IPS-20b (cell line): ENCODE data around the gene PFKP.

Experiments used
- H3K27ac ChIP-seq: one replicate; pipeline ENCODE4 v1.5.1; 2013; ENCODE audit warnings: low read length
- H3K27me3 ChIP-seq: 2 replicates; pipeline ENCODE4 v1.6.1; 2013; ENCODE audit warnings: mild to moderate bottlenecking, low read length, inconsistent platforms; ENCODE audit not compliant: insufficient read depth
- H3K36me3 ChIP-seq: 2 replicates; pipeline ENCODE4 v1.6.1; 2013; ENCODE audit warnings: low read depth, mild to moderate bottlenecking, inconsistent platforms, low read length, moderate library complexity; ENCODE audit not compliant: insufficient read depth
- H3K4me1 ChIP-seq: 2 replicates; pipeline ENCODE4 v1.6.1; 2013; ENCODE audit warnings: mild to moderate bottlenecking, control low read depth, inconsistent platforms, low read length, moderate library complexity; ENCODE audit not compliant: insufficient read depth
- H3K4me3 ChIP-seq: 2 replicates; pipeline ENCODE4 v1.5.1; 2013; ENCODE audit warnings: mild to moderate bottlenecking, low read length, inconsistent platforms
- H3K9ac ChIP-seq: 2 replicates; pipeline ENCODE4 v1.6.1; 2013; ENCODE audit warnings: low read depth, mild to moderate bottlenecking, inconsistent platforms, low read length, moderate library complexity
- H3K9me3 ChIP-seq: 2 replicates; pipeline ENCODE4 v1.6.1; 2013; ENCODE audit warnings: mild to moderate bottlenecking, low read depth, low read length, inconsistent platforms; ENCODE audit not compliant: insufficient read depth

Gene PFKP

DNA sequence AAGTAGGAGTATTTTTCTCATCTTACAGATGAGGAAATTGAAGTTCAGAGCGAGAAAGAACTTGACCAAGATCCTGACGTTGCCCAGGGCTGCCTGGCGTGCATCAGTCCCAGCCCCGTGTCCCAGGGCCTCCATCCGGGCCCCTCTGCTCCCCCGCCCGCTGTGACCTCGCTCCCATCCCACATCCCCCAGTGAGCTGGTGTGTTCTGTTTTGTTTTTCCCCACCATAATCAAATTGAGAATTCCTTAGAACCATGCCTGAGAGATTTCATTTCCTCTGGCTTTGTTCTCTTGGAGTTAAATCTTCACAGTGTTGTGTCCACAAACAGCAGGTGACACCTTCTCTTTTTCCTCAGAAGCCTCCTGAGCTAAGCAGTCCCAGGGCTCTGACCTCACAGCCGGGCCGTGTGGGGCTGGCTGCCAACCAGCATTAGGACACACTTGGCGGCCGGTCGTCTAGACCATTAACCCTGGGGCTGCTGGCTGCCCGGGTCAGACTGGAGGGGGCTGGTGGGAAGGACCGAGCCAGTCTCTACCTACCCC lies 44.3 kb downstream of the PFKP start:
- Histone ChIP-seq H3K36me3 (peaks cover 93% of the 10 kb centered on the region), H3K9ac (no peak overlapping the region), H3K4me1 (no peaks in the 10 kb centered on the region), H3K4me3 (no peak overlapping the region), H3K27me3 (no peaks in the 10 kb centered on the region), H3K9me3 (no peaks in the 10 kb centered on the region), H3K27ac (no peak overlapping the region)

DNA sequence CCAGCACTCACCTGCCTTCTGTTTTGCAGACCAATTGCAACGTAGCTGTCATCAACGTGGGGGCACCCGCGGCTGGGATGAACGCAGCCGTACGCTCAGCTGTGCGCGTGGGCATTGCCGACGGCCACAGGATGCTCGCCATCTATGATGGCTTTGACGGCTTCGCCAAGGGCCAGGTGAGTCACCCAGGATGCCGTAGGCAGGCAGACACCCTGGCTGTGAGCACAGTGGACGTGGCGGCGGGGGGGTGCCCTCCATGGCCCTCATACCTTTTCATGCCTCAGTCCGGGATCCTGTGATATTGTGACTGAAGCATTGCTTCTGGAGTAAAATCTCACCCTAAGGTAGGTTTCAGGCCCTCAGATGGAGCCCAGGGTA lies 46.0 kb downstream of the PFKP start:
- H3K36me3 ChIP-seq: peaks cover 91% of the 10 kb centered on the region
- no peaks in the 10 kb centered on the region for H3K4me1 ChIP-seq
- no peaks in the 10 kb centered on the region for H3K9me3 ChIP-seq
- no peaks in the 10 kb centered on the region for H3K27me3 ChIP-seq
- no peak overlapping the region for H3K9ac ChIP-seq
- H3K27ac ChIP-seq: no peak overlapping the region
- H3K4me3 ChIP-seq: no peak overlapping the region

DNA sequence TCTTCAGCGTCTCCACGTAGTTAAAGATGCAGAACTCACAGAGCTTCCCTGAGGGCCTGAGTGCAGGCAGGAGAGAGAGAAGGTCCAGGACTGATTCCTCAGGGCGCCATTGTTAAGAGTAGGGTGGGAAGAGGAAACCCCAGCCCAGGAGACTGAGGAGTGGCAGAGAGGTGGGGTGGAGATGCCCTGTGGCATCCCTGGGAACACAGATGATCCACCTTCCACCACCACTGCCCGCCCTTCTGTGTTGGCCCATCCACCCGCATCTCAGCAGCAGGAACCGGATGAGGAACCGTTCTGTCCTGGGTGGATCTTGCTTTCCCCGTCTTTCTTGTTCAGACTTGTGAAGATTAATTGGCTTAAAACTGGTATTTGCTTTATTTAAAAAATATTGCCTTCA lies 48.3 kb downstream of the PFKP start:
- Histone ChIP-seq H3K27me3 (no peaks in the 10 kb centered on the region), H3K27ac (no peak overlapping the region), H3K9me3 (no peaks in the 10 kb centered on the region), H3K4me3 (no peak overlapping the region), H3K4me1 (no peaks in the 10 kb centered on the region), H3K9ac (no peak overlapping the region), H3K36me3 (peaks cover 88% of the 10 kb centered on the region)

DNA sequence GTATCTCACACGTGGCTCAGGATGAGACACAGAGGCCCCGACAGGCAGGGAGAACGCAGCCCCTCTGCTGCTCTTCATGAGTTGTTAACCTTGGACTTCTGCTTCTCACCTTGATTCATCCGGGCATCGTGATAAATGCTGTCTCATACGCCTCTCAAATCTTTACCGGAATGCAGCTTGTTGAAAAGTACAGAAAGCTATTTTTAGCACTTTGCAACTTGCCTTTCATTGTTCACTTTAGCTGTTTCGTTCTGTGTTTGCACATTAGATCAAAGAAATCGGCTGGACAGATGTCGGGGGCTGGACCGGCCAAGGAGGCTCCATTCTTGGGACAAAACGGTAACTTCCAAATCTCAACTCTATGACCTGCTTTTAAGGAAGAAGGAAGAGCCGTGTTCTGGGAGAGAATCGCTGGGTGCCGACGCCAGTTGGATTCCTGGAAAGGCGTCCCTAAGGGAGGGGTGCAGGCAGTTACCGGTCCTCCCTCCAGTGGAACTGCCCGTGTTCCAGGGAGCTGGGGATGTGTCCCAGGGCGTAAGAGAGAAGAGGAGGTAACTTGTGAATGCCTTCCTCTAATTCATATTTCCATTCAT lies 49.3 kb downstream of the PFKP start:
- peaks cover 88% of the 10 kb centered on the region for H3K36me3 ChIP-seq

DNA sequence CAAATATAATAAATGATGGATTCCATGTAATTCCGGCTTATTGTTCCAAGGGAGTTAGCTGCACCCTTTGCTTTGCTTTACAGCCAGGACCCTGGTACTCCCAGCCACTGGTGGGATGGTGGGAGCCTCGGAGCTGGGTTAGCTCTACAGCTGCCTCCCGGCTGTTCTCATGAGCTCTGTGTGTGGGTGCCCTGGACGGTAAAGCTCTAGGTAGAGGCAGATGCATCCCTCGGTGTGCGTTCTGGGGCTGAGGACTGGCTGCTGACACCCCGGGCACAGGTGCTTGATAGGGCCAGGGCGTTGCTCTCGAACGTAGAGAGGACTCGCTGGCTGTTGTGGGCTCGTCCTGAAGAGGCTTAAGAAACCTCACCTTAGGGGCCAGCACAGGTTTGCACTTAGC lies 50.1 kb downstream of the PFKP start:
- peaks cover 87% of the 10 kb centered on the region for H3K36me3 ChIP-seq
- H3K27ac ChIP-seq: no peak overlapping the region
- no peak overlapping the region for H3K4me3 ChIP-seq
- no peaks in the 10 kb centered on the region for H3K27me3 ChIP-seq
- H3K9ac ChIP-seq: no peak overlapping the region
- H3K4me1 ChIP-seq: no peaks in the 10 kb centered on the region
- no peaks in the 10 kb centered on the region for H3K9me3 ChIP-seq

More for the DNA sequence above, 49.3 kb downstream of the PFKP start:
- no peaks in the 10 kb centered on the region for H3K4me1 ChIP-seq
- no peak overlapping the region for H3K9ac ChIP-seq
- no peak overlapping the region for H3K4me3 ChIP-seq
- no peaks in the 10 kb centered on the region for H3K9me3 ChIP-seq
- no peaks in the 10 kb centered on the region for H3K27me3 ChIP-seq
- no peak overlapping the region for H3K27ac ChIP-seq

DNA sequence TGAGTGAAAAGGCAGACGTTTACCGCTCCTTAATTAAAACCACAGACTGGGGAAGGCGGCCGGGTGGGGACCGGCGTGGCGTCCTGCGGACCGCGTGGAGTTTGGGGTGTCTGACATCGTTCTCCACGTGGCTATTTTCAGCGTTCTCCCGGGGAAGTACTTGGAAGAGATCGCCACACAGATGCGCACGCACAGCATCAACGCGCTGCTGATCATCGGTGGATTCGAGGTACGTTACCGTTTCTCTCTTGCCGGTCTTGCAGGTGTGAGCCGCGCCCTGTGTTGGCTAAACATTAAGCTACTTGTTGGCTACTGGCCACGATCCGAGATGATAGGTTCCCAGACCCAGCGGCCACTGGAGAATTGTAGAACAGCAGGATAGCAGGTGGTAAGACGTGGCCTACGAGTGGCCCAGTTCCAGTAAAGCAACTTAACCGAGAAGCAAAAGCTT lies 51.3 kb downstream of the PFKP start:
- Histone ChIP-seq H3K4me3 (no peak overlapping the region), H3K4me1 (no peaks in the 10 kb centered on the region), H3K36me3 (peaks cover 87% of the 10 kb centered on the region), H3K27me3 (no peaks in the 10 kb centered on the region), H3K9me3 (no peaks in the 10 kb centered on the region), H3K9ac (no peak overlapping the region), H3K27ac (no peak overlapping the region)

DNA sequence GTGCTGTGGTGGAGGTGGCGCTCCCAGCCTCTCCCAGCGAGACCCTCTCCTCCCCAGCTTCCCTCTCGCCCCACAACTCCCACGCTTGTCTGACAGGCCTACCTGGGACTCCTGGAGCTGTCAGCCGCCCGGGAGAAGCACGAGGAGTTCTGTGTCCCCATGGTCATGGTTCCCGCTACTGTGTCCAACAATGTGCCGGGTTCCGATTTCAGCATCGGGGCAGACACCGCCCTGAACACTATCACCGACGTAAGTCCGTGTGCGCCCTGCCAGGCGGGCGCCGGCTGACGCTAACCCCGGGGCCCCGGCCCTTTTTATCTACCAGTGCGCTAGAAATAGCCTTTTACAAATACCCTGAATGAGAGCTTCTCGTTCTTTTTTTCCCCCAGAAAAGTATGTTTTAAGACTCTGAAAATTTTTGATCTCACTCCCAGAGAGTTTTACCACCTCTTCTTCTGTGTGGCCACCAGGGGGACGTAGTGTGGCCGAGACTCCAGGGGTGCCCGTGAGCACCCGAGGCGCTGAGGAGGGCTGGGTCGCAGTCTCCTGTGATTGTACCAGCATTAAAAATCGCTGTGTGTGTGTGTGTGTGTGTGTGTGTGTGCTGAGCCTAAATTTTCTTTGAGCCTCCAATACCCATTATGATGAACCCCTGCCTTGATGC lies 52.6 kb downstream of the PFKP start:
- Histone ChIP-seq H3K9ac (no peak overlapping the region), H3K36me3 (peaks cover 88% of the 10 kb centered on the region), H3K27me3 (no peaks in the 10 kb centered on the region), H3K4me3 (no peak overlapping the region), H3K27ac (no peak overlapping the region), H3K4me1 (no peaks in the 10 kb centered on the region), H3K9me3 (no peaks in the 10 kb centered on the region)

DNA sequence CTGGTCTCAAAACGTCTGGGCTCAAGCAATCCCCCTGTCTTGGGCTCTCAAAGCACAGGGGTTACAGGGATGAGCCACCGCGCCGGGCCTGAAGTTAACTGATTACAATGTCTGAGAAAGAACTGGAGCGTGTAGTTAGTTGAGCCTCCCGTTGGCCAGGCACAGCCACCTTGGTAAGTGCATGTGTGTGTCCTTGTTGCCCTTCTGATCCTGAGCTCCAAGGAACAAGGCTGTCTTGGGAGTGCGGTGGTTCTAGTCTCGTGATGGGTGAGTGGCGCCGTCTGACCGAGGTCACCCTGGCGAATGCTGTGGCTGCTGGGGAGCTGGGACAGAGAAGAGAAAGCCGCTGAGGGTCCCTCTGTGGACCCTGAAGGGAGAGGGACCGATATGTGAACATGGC lies 54.7 kb downstream of the PFKP start:
- Histone ChIP-seq H3K4me1 (no peaks in the 10 kb centered on the region), H3K36me3 (peaks cover 86% of the 10 kb centered on the region), H3K9me3 (no peaks in the 10 kb centered on the region), H3K27me3 (no peaks in the 10 kb centered on the region), H3K27ac (no peak overlapping the region), H3K4me3 (no peak overlapping the region), H3K9ac (no peak overlapping the region)

DNA sequence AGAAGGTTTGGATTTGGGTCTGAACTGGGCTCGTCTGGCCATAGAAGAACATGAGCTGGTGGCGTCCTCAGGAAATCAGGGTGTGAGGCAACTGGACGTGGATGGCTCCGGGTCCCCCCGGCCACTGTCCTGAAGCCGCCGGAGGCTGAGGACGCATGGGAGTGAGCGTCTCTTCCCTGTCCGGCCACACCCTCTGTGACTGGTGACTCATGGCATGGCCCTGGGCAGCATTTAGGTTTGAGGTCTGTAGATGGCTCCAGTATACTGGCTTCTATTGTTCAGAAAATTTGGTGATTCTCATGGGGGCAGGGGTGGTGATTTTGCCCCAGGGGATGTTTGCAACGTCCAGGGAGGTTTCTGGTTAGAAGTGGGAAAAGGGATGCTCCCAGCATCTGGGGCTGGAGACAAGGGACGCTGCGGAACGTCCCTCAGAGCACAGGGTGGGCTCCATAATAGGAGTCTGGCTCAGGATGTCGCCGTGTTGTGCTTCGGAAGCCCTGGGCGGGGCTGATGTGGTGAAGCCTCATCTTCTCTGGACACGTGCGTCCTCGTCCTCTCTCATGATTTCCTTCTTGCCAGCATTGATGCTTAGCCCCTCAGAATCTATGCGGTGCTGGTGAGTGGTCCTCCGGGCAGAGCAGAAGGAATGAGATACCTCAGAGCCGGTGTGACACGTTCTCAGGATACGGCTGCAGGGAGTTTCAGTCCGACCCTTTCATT lies 55.3 kb downstream of the PFKP start:
- peaks cover 85% of the 10 kb centered on the region for H3K36me3 ChIP-seq
- H3K9ac ChIP-seq: no peak overlapping the region
- H3K9me3 ChIP-seq: no peaks in the 10 kb centered on the region
- no peaks in the 10 kb centered on the region for H3K27me3 ChIP-seq
- H3K4me1 ChIP-seq: no peaks in the 10 kb centered on the region
- H3K4me3 ChIP-seq: no peak overlapping the region
- H3K27ac ChIP-seq: no peak overlapping the region

DNA sequence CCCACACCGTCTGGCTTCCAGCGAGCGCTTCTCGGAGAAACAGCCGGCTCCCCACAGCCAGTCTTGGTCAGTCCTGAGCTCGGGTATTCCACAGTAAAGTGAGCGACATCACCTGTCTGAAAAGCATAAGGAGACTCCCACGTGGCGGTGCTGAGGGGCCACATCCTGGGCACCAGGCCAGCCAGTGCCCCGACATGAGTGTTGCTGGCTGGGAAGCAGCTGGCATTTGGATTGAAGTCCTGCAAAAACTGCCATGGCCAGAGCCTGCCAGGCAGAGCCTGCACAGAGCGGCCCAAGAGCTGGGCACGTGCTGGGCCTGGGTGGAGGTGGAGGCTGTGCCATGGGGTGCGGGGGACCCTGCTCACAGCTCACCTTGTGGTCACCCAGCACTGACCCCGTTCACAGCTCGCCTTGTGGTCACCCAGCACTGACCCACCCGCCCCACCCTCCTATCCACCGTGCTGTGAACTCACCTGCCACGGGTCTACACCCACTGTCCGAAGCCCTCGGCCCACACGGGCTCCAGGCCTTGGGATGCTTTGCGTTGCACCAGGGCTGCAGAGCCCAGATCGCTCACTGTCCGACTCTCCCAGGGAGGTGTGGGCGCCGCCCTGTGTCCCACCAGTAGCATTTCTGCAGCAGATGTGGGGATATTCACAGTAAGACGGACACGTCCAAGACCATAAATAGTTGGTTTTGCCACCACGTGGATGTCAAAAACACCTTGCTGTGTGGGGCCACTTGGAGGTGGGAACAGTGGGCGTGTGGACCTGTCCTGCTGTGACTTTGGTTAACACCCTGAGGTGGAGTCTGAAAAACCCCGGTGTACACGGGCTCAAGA lies 56.4 kb downstream of the PFKP start:
- H3K9ac ChIP-seq: no peak overlapping the region
- no peaks in the 10 kb centered on the region for H3K4me1 ChIP-seq
- no peak overlapping the region for H3K4me3 ChIP-seq
- no peaks in the 10 kb centered on the region for H3K9me3 ChIP-seq
- peaks cover 84% of the 10 kb centered on the region for H3K36me3 ChIP-seq
- no peak overlapping the region for H3K27ac ChIP-seq
- no peaks in the 10 kb centered on the region for H3K27me3 ChIP-seq

DNA sequence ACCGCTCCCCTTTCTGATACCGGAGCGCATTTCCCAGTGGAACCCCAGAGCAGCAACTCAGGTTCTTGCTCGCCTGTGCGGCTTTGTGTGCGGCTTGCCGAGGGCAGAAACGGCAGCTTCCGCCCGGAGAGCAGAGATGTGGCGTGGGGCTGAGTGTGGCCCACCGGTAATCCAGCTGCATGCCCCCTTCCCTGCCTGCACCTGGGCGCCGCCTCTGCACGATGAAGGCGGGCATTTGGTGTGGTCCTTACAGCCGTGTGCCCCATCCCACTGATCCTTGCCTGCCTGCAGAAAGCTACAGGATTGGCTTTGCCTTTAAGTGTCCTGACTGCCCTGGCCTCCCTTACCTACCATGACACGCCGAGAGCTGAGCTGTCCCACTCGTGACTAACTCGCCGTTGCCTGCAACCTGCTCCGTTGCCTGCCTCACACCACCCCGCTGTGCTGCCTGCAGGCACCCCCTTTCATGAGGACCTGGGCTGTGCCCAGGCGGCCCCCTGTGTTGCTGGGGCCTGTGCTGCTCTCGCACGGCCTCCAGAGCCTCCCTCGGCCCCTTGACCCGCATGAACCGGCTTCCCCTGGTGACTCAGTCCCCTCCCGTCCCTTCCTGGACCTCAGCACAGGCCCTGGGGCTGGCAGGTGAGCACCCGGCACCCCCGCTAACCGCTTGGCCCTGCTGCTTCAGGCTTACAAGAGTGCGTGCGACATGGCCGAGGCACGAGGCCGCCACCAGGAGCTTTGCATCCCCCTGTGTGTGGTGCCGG lies 57.2 kb downstream of the PFKP start:
- no peak overlapping the region for H3K27ac ChIP-seq
- H3K4me1 ChIP-seq: no peaks in the 10 kb centered on the region
- no peak overlapping the region for H3K9ac ChIP-seq
- no peak overlapping the region for H3K4me3 ChIP-seq
- peaks cover 86% of the 10 kb centered on the region for H3K36me3 ChIP-seq
- no peaks in the 10 kb centered on the region for H3K9me3 ChIP-seq
- H3K27me3 ChIP-seq: no peaks in the 10 kb centered on the region
